GM18909 (cell line): ENCODE measurements around the gene SF3B1.
"Not testable (repeated sequence)": the region's sequence is repeated elsewhere in the genome, so short reads cannot be mapped to it uniquely, and the experiment has no call there.

Source experiments
- ATAC-seq: cut with Tn5 transposase; IDR thresholded peaks from one replicate; pipeline ENCODE4 v1.9.1; 2021; ENCODE audit warnings: mild to moderate bottlenecking; ENCODE audit not compliant: unreplicated experiment, poor library complexity

Gene SF3B1

GRCh38 chr2:197381641-197382040 is 53.2 kb downstream of the SF3B1 start:
- ATAC-seq: no peak

DNA sequence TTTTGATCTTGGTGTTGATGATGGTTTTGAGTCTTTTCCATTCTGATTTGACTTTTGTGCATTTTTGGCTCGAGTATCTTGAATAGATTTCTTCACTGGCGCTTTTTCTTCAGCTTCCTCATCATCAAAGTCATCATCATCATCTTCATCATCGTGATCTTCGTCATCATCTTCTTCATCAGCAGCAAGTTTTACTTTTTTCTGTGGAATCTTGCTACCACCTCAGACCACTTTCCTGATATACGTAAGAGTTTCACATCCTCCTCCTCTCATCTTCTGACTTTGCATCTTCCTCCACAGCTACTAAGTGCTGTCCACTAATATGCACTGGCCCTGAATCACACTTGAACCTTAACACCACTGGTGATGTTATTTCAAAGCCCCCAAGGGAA is 54.9 kb downstream of the SF3B1 start:
- ATAC-seq: not testable (repeated sequence)

DNA sequence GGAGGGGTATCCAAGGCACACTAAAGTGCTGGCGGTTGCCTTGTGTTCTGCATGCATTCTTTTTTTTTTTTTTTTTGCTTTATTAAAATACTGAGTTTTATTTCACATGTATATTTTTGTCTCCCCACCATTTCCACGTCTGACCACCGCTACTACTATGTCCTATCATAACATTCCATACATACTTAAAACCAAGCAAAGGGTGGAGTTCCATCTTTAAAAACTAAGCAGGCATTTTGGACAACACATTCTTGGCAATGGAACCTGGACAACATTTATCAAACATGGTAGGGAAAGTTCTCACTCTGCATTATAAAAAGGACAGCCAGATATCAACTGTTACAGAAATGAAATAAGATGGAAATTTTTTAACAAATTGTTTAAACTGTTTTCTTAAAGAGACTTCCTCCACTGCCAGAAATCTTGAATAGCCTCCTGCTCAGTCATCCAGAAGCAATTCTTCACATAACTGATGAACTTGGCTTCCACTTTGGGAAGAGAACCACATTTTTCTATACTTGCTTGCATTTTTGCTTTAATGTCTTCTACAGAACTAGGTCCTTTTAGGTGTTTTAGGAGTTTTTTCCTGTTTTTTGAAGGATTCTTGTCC is 55.4 kb downstream of the SF3B1 start:
- not testable (repeated sequence) for ATAC-seq

DNA sequence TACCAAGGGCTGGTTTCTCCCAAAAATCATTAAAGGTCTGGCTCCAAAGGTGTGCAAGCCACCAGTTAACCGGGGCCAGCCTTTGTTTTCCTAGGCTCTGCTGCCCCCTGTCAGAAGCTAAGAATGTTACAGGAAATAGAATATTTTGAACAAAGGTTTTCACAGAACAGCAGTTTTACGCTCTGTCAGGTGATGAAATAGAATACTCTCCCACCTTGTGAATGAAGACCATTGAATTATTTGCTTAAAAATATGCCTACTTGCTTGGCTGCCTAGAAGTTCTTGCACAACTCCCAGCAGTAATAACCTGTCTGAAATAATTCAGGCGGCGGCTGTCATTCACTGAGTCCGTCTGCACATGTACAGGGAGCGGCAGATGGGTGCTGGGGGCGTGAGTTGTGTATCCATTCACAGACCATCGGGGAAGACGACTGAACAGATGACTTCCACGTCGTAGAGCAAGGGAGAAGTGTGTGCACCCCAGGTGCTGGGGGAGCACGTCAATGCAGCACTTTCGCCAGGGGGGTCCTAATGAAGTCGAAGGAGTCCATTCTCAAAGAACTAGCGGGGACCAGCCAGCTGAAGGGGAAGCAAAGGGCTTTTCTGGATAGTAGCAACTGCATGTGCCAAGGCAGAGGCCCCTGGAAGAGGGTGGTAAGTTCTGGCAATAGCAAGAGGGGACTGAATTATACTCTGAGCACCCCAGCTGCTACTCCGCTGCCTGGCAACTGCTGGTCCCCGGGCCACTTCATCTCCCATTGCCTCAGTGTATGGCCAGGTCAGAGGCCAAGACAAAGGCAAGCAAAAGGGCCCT is 56.1 kb downstream of the SF3B1 start:
- ATAC-seq: no peak

DNA sequence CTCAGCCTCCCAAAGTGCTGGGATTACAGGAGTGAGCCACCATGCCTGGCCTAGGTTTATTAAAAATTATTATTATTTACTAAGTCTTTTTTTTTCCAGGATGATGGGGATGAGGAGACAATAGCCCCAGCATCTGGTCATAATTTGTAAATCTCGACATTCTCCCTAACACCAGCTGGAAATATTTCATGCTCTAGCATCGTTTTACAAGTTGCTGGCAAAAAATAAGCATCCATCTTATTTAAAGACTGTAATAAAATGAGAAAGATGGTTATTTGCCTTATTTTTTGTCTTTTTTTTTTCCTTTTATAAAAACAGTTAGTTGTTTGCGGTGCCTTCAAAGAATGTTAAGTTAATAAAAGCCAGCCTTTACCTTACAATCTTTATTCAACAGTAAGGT is 56.7 kb downstream of the SF3B1 start:
- no peak for ATAC-seq

GRCh38 chr2:197377670-197378069 is 57.2 kb downstream of the SF3B1 start:
- no peak for ATAC-seq

- ATAC-seq: no peak
Observed at GRCh38 chr2:197372592-197372991, 62.2 kb downstream of the SF3B1 start.

GRCh38 chr2:197370664-197371063 is 64.2 kb downstream of the SF3B1 start:
- not testable (repeated sequence) for ATAC-seq

DNA sequence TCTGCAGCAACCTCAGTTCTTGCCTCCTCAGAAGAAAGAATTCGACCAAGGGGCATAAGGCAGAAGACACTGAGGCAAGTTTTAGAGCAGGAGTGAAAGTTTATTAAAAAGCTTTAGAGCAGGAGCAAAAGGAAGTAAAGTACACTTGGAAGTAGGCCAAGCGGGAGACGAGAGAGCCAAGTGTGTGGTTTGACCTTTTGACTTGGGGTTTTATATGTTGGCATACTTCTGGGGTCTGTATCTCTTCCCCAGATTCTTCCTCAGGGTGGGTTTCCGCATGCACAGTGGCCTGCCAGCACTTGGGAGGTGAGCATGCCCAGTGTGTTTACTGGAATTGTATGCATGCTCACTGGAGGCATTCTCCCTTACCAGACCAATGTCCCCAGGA is 64.9 kb downstream of the SF3B1 start:
- no peak for ATAC-seq

- ATAC-seq: no peak
Observed at GRCh38 chr2:197369228-197369932, 65.4 kb downstream of the SF3B1 start.

DNA sequence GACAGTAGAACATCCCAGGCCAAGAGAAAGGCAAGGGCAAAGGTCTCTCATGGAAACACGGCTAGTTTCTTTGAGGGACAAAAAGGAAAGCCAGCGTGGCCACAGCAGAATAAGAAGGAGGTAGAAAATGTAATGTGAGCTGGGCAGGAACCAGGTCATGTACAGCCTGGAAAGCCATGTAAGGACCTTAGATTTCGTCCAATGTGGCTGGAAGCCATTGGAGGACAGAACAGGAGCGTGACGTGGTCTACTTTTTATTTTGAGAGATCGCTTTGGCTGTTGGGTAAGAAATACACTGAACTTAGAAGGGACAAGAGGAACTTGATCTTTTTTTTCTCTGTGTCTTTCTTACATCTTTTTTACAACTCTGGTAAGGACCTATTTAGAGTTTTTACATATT is 66.4 kb downstream of the SF3B1 start:
- no peak for ATAC-seq

GRCh38 chr2:197363998-197364397 is 70.8 kb downstream of the SF3B1 start:
- no peak for ATAC-seq

DNA sequence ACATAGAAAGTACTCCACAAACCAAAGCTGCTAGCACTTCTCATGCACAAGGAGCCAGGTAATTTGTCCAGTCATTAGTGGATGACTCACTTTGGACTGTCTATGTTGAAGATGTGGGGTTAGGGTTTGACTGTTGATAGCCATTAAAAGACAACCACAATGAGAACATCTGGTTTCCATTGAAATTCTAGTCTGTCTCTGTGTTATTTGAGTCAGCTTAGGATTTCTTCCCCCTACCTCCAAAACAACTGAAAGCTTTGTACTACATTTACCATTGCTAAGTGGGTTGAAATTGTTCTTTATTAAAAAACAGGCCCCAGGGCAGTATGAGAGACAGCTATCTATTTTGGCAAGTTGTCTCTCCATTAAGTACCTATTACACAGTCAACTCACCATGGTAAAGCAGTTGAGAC is 74.1 kb downstream of the SF3B1 start:
- ATAC-seq: peak; percentile 73

DNA sequence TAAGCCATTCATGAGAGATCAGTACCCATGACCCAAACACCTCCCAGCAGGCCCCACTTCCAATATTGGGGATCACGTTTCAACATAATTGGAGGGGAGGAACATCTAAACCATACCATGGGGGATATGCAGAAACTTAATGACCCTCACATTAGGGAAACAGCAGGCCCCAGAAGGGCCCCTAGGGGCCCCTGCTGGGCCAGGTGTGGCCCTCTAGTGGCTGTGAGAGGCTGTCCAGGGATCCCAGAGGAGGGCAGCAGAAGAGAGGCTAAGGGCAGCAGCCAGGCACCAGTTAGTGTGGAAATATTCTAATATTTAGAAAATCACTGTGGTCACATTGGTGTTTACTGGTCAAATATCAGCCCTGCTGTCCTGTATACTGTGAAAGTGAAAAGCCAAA is 75.0 kb downstream of the SF3B1 start:
- no peak for ATAC-seq

DNA sequence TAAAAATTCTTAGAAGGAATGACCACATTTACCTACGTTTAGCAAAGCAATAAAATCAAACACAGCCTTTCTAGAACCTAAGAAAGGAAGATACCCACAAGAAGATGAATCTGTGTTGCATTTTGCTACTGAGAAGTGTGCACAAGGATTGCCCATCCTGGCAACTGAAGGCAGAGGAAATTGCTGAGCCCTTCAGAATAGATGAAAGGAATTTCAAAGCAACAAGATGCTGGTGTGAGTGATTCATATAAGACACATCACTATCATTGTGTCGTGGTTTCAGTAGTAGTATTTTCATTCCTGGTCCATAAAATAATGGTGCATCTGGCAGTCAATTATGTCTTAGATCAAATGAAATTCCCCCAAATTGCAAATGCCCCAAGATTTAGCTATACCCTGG is 75.9 kb downstream of the SF3B1 start:
- ATAC-seq: no peak

- ATAC-seq: no peak
Observed at GRCh38 chr2:197357986-197358385, 76.8 kb downstream of the SF3B1 start.

GRCh38 chr2:197356136-197356535 is 78.7 kb downstream of the SF3B1 start:
- ATAC-seq: no peak

- ATAC-seq: no peak
Observed at GRCh38 chr2:197354169-197354558, 80.7 kb downstream of the SF3B1 start.

DNA sequence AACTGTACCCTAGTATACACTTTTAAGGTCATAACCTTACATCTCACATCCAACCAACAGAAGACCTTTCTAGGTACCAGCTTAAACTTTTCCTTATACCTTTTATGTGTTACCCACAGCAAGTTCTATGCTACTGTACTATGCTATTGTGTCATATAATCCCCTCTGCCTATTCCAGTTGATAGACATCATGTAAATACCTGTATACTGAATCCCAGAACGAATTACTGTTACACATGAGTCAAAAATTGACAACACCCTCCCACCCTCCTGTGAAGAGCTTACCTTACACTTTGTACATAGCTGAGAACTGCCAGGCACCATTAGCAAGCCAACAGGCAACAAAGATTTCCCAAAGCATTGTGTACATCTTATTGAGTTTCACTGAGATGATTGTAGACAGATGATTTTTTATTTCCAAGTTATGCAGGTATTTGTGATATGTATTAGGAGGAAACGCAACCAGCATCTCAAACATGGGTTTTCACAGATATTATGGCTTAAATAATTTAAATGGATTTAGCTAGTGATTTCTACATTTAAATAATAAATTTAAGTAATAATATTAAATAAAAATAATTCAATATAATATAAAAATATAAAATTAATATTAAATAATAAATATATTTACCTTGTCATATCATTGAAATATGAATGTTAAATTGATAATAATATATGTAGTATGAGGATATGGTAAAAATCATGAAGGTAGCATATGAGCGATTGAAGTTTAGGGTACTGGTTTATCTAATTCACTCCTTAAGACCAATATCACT is 81.2 kb downstream of the SF3B1 start:
- ATAC-seq: no peak

- ATAC-seq: no peak
Observed at GRCh38 chr2:197349699-197350098, 85.1 kb downstream of the SF3B1 start.
